Upper lobe of right lung (tissue), 1 donor: Measurements from ENCODE around the gene CRAT. TPM values are rescaled to one million over a fixed set of nuclear protein-coding genes. Genes with fewer than 3 reads are reported as not detected.

Source experiments
- ATAC-seq: fragments of 200-7000 bp; cut with Tn5 transposase; one replicate; pipeline ENCODE4 v1.9.1; 2020; ENCODE audit warnings: mild to moderate bottlenecking, moderate library complexity
- DNase-seq: peaks from one replicate; pipeline ENCODE4 v3.0.0-alpha.2; 2020
- H3K27ac ChIP-seq: fragments of 200-600 bp; one replicate; pipeline ENCODE4 v1.8.0; 2022
- H3K27me3 ChIP-seq: fragments of 200-600 bp; one replicate; pipeline ENCODE4 v1.8.0; 2022; ENCODE audit warnings: mild to moderate bottlenecking
- H3K36me3 ChIP-seq: fragments of 200-600 bp; one replicate; pipeline ENCODE4 v1.8.0; 2022
- H3K4me1 ChIP-seq: fragments of 200-600 bp; one replicate; pipeline ENCODE4 v1.8.0; 2022
- H3K4me3 ChIP-seq: fragments of 200-600 bp; one replicate; pipeline ENCODE4 v1.8.0; 2022; ENCODE audit warnings: mild to moderate bottlenecking
- H3K9me3 ChIP-seq: fragments of 200-600 bp; one replicate; pipeline ENCODE4 v1.8.0; 2022
- intact Hi-C: fragments of 100-400 bp; cut with DNase I; formaldehyde crosslinking; loops from one replicate; pipeline ENCODE4 v1.11.0; 2022
- total RNA-seq: library from RNA; stranded (reverse); fragmentation: NEBNext Ultra II Directional; extraction: Animal tissue kit (Norgen Biotek cat#: 25700); gene quantifications from one replicate; pipeline ENCODE4 v1.2.1, GENCODE V29; 2021
- TF ChIP-seq, protein P1 (sequence below): fragments of 200-600 bp; IDR thresholded peaks from one replicate; pipeline ENCODE4 v1.8.0; 2022; ENCODE audit warnings: antibody characterized with exemption
- donor health status: DM: no; HTN: yes; CAD: no; lungs with severe emphysema.

Gene CRAT
- total RNA-seq, 1 donor from 2014 or later: 22.8 TPM

DNA sequence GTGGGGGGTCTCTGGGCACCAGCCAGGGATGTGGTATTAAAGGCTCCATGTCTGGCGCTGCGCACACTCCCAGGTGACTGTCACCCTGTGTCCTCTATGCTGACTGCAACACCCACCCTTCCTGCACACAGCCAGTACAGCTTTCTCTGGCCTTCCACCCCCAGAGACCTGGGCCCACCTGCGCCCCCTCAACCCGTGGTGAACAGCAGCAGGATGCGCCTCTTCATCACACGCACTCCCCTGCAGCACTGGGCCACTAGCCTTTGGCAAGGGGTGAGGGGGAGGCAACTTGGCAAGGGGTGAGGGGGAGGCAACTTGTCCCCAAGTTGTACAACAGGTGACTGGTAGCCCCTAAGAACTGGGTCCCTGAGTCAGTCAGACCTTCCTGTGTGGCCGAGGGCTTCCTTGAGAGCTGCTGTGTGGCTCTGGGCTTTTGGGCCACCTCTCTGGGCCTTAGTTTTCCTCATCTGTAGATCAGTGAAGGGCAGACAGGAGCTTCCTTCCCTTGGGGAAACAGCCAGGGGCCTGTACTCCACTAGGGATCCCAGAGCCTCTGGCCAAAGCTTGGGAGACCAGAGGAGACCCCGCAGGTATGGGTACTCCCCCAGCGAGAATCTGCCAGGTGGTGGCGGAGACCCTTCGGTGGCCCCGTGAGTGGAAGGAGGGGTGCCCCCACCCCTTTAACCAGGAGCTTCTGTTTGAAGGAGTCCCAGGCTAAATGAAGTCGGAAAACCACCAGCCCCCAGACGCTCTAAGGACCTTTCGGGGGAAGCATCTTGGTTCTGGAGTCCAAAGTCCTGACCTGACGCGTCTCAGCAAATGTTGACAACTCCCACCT is 4.5 kb downstream of the CRAT start:
- Histone ChIP-seq H3K27ac (no peak overlapping the region), H3K4me3 (no peak overlapping the region), H3K36me3 (no peaks in the 10 kb centered on the region), H3K9me3 (no peaks in the 10 kb centered on the region), H3K4me1 (peaks cover 5% of the 10 kb centered on the region), H3K27me3 (no peaks in the 10 kb centered on the region)
- TF ChIP-seq, protein P1, sequence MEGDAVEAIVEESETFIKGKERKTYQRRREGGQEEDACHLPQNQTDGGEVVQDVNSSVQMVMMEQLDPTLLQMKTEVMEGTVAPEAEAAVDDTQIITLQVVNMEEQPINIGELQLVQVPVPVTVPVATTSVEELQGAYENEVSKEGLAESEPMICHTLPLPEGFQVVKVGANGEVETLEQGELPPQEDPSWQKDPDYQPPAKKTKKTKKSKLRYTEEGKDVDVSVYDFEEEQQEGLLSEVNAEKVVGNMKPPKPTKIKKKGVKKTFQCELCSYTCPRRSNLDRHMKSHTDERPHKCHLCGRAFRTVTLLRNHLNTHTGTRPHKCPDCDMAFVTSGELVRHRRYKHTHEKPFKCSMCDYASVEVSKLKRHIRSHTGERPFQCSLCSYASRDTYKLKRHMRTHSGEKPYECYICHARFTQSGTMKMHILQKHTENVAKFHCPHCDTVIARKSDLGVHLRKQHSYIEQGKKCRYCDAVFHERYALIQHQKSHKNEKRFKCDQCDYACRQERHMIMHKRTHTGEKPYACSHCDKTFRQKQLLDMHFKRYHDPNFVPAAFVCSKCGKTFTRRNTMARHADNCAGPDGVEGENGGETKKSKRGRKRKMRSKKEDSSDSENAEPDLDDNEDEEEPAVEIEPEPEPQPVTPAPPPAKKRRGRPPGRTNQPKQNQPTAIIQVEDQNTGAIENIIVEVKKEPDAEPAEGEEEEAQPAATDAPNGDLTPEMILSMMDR: no peak
- DNase-seq (no peak), ATAC-seq (no peak)
- intact Hi-C loops: no loop called here

GRCh38 chr9:129104051-129104450 is 6.5 kb downstream of the CRAT start:
- intact Hi-C loops: no loop called here
- DNase-seq (no peak), ATAC-seq (no peak)
- TF ChIP-seq, protein P1: no peak
- Histone ChIP-seq H3K27ac (no peak overlapping the region), H3K4me1 (no peaks in the 10 kb centered on the region), H3K4me3 (no peak overlapping the region), H3K9me3 (no peaks in the 10 kb centered on the region), H3K36me3 (no peaks in the 10 kb centered on the region), H3K27me3 (no peaks in the 10 kb centered on the region)

DNA sequence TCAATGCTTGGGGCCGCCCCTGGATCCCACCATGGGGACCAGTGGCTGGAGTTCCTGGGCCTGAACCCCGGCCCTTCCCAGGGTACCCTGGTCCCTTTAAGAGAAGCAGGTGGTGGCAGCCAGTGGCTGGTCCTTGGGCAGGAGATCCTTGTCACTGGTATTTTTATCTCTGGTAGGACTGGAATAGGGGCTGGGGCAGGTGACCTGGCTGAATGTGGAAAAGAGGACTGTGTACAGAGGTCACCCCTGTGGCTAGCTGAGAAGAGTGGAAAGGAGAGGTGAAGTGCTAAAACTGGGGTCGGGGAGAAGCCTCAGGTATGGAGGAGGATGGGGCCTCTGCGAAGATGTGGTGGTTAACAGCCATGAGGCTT is 7.0 kb downstream of the CRAT start:
- ATAC-seq: no peak

GRCh38 chr9:129102791-129103594 is 7.6 kb downstream of the CRAT start:
- Histone ChIP-seq H3K9me3 (no peaks in the 10 kb centered on the region), H3K27me3 (no peaks in the 10 kb centered on the region), H3K4me3 (no peak overlapping the region), H3K27ac (no peak overlapping the region), H3K36me3 (no peaks in the 10 kb centered on the region), H3K4me1 (no peaks in the 10 kb centered on the region)
- TF ChIP-seq, protein P1: peak; percentile 42
- ATAC-seq (peak; percentile 63), DNase-seq (no peak)
- intact Hi-C loops: no loop called here

More for the DNA sequence above, 7.0 kb downstream of the CRAT start:
- no peak overlapping the region for H3K4me3 ChIP-seq
- TF ChIP-seq, protein P1: no peak
- H3K4me1 ChIP-seq: no peaks in the 10 kb centered on the region
- intact Hi-C loops: no loop called here
- H3K9me3 ChIP-seq: no peaks in the 10 kb centered on the region
- no peak overlapping the region for H3K27ac ChIP-seq
- no peak for DNase-seq
- no peaks in the 10 kb centered on the region for H3K36me3 ChIP-seq
- no peaks in the 10 kb centered on the region for H3K27me3 ChIP-seq

DNA sequence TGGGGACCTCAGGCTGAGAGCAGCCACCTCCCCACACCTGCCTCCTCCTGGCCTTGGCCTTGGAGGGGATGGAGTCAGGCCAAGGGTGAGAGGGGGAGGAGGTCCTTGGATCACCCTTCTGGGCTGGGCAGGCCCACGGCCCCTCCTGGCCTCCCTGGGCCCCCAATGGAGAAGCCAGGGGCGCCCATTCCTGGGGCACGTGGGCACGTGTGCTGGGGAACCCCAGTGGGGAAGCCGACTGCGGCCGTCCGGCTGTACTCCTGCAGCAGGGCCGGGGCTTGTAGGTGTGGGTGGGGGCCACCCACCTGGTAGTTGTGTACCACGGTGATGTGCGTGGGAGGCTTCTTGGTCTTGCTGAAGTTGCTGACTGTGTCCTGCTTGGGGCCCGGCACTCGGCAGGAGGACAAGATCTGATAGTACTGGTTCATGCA is 8.5 kb downstream of the CRAT start:
- DNase-seq (no peak), ATAC-seq (no peak)
- no peaks in the 10 kb centered on the region for H3K27me3 ChIP-seq
- intact Hi-C loops: no loop called here
- no peak overlapping the region for H3K27ac ChIP-seq
- H3K36me3 ChIP-seq: no peaks in the 10 kb centered on the region
- no peaks in the 10 kb centered on the region for H3K9me3 ChIP-seq
- no peak overlapping the region for H3K4me3 ChIP-seq
- TF ChIP-seq, protein P1: no peak
- no peaks in the 10 kb centered on the region for H3K4me1 ChIP-seq
